Renal cortical epithelial cell (primary cell): Measurements from ENCODE around the gene MFNG. TPM values are rescaled to one million over a fixed set of nuclear protein-coding genes. Genes with fewer than 3 reads are reported as not detected.
A peak's percentile ranks its signal among the peaks of the same experiment; 100 is the strongest.
"Not testable (repeated sequence)": the region's sequence is repeated elsewhere in the genome, so short reads cannot be mapped to it uniquely, and the experiment has no call there.

Experiments used
- DNase-seq: peaks from one replicate; pipeline ENCODE4 v3.0.0-alpha.2; 2011; ENCODE audit warnings: low read depth
- total RNA-seq: library from RNA; depleted of rRNA; stranded (reverse); fragments of >200 nt; gene quantifications from 2 replicates; pipeline ENCODE4 v1.2.3, GENCODE V29; 2014

MFNG gene, protein sequence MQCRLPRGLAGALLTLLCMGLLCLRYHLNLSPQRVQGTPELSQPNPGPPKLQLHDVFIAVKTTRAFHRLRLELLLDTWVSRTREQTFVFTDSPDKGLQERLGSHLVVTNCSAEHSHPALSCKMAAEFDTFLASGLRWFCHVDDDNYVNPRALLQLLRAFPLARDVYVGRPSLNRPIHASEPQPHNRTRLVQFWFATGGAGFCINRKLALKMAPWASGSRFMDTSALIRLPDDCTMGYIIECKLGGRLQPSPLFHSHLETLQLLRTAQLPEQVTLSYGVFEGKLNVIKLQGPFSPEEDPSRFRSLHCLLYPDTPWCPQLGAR
- total RNA-seq = 1.1 and 2.6 TPM in 2 replicates

DNA sequence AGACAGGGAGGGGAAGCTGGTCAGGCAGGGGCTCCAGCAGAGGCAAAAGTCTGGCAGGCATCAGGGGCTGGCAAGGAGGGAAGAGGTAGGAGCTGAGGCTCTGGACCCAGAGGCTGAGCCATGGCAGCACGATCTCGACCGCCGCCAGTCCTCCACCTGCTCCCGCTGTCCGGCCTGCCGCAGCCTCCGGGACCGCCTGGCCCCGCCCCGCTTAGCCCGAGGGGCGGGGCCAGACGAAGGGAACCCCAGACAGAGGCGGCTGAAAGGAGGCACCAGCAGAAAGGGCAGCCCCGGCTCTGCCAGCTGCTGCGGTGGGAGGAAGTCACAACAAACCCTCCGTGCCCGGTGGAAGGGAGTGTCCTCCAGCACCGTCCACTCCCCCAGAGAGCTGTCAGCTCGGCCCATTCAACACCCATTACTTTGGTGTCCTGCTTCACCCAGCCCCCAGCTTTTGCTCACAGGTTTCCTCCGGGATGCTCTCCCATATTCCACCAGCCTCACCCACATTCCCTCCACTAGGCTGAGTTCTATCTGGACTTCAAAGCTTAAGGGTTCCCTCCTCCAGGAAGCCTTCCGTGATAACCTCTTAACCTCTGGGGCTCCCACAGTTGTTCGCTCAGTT is at the start of gene MFNG:
Gene MFNG (minus strand): TSS at position 161 of the 622 bp plus-strand sequence. CDS start 207 bp downstream, outside the sequence.
- peak; percentile 42 for DNase-seq

DNA sequence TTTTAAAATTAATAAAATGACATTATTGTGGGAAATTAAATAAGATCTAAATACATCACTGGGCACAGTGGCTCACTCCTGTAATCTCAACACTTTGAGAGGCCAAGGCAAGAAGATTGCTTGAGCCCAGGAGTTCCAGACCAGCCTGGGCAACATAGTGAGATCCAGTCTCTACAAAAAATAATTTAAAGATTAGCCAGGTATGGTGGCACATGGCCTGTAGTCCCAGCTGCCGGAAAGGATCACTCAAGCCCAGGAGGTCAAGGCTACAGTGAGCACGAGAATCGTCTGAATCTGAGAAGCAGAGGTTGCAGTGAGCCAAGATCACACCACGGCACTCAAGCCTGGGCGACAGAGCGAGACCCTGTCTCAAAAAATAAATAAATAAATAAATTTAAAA is 49.0 kb upstream of the MFNG start:
- DNase-seq = no peak

DNA sequence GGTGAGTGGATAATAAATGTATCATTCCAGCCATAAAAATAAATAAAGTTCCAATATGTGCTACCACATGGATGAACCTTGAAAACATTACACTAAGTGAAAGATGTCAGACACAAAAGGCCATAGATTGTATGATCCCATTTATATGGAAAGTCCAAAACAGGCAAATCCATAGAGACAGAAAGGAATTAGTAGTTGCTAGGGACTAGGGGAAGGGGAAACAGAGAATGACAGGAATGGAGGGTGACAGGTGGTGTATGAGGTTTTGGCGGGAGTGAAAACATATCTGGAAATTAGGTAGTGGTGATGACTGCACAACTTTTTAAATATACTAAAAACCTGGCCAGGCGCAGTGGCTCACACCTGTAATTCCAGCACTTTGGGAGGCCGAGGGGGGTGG is 48.3 kb upstream of the MFNG start:
- no peak for DNase-seq

DNA sequence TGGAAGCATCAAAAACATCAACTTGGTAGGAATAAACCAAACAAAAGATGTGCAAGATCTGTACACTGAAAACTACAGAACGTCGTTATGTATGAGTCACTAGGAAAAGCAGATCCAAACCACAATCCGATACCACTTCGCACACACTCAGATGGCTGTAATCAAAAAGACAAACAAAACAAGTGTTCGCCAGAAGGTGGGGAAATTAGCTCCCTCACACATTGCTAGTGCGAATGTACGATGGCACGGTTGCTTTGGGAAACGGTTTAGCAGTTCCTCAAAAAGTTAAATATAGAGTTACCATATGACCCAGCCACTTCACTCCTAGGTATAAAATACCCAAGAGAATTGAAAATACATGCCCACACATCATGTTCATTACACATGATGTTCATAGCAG is 47.8 kb upstream of the MFNG start:
- peak; percentile 84 for DNase-seq

DNA sequence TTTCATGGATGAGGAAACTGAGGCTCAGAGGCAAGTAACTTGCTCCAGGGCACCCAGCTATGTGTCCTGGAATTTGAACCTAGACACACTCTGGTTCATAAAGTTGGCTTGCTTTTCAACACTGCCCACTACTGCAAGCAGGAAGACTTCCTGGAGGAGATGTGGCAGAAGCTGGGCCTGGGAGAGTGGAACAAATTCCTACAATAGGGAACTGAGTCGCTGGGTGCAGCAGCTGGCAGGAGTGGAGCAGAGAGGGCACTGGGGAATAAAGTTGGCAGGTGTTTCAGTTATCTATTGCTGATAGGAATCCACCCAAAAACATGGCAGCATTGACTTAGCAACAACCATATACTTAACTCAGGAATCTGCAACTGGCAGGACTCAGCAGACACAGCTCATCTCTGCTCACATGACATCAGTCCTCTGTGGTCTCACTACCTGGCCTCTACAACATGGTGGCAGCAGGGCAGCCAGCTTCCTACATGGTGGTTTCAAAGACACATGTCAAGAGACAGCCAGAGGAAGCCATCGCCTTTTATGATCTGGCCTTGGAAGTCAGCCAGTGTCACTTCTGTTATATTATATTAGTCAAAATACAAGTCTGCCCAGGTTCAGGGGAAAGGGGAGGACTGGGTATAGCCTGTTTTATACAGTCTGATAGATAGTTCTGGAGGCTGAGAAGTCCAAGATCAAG is 43.6 kb upstream of the MFNG start:
- no peak for DNase-seq

DNA sequence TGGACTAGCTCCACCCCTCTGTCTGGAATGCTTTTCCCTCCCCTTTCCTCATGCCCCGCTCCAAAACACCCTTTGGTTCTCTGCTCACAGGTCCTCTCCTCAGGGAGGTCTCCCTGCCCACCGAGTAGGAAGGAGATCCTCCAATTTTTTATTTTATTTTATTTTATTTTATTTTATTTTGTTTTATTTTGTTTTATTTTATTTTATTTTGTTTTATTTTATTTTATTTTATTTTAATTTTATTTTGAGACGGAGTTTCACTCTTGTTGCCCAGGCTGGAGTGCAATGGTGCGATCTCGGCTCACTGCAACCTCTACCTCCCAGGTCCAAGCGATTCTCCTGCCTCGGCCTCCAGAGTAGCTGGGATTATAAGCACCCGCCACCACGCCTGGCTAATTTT is 41.8 kb upstream of the MFNG start:
- DNase-seq = not testable (repeated sequence)

DNA sequence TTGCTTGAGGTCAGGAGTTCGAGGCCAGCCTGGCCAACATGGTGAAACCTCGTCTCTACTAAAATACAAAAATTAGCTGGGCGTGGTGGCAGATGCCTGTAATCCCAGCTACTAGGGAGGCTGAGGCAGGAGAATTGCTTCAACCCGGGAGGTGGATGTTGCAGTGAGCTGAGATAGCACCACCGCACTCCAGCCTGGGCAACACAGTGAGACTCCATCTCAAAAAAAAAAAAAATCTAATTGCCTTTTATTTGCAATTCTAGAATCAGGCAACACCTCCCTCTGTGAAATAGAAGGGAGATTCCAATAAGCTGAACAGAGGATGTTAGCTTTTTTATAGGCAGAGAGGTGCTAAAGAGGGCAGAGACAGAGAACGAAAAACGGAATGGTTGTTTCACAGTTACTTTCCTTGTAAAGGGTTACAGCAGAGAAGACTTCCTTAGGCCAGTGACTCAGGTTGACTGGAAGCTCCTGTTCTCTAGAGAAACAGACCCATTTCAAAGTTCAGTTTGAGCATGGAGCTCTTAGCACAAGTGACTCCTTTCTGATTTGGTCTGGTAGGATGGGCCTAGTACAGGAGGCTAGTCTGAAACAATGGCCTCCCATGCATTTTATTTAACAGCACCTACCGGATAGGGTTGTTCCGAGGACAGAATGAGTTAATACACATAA is 41.0 kb upstream of the MFNG start:
- DNase-seq = not testable (repeated sequence)

DNA sequence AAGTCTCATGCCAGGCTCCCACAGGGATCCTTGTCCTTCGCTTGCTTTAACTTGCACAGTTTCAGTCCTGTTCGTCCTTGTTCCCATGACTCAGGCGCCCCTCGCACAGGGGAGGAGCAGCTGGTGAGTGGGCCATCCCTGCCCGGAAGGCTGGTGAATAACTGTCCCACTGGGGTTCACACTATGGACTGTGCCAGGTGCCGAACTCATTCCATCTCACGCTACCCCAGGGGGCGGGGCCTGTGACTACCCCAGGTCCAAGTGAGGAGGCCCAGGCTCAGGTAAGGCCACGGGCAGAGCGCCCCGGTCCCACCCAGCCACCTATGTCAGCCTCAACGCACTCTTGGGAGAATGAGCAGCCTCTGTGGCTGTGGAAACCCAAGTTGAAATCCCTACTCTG is 40.2 kb upstream of the MFNG start:
- DNase-seq = no peak

DNA sequence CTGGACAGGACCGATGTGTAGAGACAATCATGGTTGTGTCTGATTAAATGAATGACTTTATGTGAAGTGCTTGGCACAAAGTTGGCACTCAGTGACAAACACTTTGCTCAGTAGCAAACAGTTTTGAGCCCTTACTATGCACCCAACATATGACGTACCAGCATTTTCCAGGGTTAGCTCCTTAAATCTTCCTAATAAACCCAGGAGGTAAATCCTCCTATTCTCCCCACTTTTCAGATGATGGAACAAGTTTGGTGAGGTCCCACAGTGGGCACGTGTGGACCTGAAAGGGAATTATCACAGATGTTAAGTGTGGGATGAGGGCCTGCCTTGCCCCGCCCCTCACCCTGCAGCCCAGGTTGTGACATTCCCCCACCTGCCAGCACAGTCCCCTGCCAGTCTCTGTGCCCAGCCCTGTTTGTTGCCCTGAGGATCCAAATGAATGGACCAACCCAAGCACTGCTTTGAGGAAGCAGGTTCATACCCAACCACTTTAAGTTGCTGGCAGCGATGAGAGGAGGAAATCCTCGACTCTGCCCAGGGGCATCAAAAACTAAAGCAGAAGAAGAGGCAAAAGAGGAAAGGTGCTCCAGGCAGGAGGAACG is 39.7 kb upstream of the MFNG start:
- no peak for DNase-seq

DNA sequence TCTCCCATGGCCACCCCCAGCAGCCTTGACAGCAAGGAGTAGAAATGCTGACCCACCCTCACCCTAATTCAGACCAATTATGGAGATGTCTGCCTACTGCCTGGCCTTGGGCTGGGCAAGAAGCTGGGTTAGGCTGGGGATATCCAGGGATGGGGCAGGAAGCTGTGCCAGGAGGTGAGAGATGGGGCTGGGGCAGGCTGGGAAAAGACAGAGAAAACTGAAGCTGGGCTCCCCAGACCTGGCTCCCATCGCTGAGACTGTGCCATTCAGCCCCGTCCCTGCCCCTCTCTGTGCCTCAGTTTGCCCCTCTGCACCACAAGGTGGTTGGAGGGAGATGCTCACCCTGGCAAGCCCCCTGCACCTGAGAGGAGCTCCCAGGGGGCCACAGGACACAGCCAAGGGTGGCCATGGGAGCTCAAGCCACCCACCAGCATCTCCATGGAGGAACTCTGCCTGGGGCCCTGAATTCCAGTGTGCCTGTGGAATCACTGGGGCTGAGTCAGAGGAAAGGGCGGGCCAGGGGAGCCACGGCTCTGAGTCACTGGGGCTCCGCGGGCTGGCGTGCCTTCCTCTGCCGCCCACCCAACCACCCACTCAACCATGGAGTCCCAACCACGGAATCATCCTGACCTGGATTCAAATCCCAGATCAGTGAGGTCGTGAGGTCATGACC is 39.0 kb upstream of the MFNG start:
- DNase-seq = peak; percentile 76

DNA sequence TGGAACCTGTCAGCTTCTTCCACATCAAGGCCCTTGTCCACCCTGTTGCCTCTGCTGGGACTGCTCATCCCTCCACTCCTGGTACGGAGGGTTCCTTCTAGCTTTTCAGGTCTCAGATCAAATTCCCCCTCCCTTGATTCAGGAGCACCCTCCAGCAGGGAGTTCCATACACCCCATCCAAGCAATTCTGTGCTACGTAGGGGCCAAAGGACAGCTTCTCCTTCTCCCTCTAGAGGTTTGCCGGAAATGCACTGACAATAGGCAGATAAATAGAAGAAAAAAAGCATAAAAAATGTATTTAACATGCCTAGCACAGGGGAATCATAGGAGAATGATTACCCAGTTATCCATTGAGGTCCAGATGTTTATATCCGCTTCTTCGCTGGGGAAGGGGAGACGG is 36.3 kb upstream of the MFNG start:
- no peak for DNase-seq

DNA sequence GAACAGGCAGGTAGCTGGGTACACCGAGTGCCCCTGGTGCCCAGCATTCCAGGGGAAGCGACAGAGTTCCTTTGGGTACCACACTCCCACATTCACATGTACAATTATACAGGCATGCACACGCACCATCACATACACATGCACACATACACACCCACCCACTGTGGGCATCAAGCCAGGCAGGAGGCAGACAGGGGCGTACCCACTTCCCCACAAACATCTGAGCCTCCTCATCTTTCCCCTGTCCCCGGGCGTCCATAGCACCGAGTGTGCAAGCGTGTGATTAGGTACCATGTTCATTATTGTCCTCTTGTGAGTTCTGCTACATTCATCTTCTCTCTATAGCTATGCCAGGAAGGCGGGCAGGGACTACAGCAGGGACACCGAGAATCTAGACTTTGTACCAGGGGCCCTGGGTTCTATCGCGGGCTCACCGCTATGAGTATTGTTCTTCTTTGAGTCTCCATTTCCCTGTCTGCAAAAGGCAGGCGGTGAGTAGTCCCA is 35.1 kb upstream of the MFNG start:
- DNase-seq = no peak

DNA sequence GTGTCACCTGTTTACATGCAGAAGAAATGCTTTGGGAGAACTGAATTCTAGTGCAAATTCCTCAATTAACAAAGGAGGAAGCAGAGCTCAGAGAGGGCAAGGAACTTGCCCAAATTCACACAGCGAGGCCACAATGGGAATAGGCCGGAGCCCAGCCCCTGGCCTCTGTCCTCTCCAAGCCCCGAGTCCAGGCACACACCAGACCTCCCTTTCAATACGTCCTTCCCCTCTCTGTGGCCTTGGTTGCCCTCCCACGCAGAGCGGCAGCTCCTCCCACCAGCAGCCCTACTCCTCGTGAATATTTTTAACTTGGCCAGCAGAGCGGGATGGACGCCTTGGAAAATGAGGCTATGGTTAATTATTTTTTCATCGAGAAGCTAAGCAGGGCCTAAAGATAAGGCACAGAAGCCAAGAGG is 34.6 kb upstream of the MFNG start:
- no peak for DNase-seq

DNA sequence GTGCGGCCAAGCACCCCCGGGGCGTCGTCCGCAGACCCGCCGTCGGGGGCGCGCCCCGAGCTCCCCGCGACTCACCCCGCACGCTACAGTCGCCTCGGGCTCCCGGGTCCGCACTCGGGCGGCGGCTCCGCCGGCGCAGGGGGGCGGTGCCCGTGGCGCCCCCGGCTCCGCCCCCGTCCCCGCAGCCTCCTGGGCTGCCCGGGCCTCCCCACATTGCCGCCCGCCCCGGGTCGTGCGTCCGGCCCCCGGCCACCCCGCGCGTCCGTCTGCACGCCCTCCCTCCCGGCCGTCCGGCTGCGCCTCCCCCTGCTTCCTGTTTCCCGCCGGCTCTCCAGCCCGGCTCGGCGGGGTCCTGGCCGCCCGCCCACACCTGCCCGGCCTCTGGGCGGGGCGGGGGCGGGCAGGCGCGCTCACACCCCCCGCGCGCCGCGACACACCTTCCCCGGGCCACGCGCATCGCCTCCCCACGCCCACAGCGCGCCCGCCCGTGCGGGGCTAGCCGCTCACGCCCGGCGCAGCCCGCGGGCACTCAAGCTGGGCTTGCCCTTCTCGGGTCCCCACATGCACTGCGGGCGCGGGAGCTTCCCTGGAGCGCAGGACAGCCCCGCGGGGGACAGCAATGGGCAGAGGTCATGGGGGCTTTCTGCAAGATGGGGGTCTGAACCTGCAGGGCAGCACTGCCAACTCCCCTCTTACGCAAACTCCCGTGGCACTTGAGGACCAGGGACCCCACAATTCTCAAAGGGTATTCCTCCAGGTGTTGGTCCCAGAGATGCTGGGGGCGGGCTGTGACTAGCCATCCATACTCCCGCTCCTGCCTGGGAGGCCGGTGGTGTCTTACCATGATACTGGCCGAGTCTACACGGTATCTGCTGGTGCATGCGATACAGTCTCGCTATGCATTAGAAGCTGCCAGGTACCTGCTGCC is 33.3 kb upstream of the MFNG start, which contains the start of gene CARD10:
Gene CARD10 (minus strand): TSS at position 148 of the 928 bp plus-strand sequence. CDS start 215 bp downstream, outside the sequence.
- no peak for DNase-seq

DNA sequence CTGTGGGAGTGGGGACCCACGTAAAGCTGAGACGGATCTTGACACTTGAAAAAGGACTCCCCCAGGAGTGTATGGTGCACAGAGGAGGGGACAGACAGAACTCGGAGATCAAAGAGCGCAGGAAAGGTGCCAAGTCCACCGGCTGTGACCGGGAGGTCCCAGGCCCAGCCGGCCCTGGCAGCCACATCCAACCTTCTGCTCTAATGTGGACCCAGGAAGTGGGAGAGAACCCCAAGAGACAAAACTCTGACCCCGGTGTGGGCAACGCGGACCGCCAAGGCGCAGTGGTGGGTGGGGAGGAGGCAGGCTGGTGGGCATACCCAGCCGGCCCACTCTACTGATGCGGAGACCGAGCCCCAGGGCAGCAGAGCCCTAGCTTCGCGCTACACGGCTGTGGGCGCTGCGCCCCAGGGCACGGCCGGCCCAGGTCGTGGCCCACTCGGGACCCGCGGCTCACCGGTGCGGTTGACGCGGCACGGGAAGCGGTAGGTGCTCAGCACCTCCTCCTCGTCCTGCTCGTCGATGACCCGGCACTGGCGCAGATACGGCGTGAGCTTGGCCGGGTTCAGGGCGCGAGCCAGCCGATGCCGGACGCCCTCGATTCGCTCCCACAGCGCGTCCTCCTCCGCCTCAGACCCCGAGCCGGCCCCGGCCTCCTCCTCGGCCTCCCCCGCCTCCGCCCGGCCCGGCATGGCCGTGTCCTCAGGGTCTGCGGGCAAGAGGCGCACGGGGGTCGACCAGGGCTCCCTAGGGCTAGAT is 32.5 kb upstream of the MFNG start:
- no peak for DNase-seq

DNA sequence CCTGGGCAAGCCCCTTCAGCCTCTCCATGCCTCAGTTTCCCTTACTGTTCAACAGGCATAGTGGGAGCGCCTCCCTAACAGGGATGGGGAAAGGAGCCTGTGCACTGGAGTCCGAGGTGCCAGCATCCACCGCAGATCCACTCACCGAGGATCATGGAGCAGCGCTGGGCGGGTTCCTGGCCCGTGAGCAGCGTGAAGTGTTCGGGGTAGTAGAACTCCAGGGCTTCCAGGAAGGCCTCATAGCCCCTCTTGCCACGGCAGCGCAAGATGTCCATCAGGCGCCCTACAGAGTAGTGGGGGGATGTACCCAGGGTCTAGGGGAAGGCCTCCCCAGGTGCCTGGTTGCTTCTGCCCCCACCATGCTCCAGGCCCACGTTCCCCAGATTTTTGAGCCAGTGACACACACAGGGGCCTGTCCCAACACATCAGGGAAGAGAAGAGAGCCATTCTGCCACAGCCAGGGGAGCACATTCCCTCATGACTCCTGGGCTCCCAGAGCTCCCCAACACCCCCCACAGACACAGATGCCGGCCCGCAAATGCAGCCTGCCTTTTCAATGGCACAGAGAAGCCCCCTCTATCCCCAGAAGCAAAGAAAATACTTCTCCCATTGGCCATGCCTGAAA is 31.8 kb upstream of the MFNG start:
- no peak for DNase-seq

DNA sequence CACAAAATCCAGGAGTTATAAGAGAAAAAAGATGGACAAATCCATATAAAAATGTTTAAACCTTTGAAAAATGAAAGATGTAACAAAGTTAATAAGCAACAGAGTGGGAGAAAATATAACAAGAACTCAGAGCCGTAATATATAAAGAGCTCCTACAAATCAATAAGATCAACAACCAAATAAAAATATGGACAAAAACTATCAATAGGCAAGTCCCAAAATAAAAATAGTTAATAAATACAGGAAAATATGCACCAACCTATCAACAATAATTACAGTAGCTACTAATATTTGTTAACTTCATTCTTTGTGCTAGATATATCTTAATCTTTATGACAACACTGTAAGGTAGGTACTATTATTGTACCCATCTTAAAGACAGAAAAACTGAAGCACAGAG is 30.3 kb upstream of the MFNG start:
- no peak for DNase-seq

DNA sequence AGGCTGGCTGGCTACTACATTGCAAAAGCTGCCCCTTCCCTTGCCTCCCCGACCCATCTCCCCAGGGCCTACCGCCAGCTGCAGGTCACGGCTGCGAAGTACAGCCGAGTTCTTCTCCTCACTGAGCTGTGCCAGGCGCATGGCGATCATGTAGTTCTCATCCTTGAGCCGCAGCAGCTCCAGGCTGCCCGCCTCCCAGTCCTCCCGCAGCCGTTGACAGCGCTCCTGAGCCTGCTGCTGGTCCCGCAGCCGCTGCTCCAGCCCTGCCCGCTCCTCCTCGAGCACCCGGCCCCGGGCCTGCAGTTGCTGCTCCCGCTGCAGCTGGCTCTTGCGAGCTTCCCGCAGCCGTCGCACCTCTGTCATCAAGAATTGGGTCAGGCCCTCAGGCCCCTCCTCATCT is 29.7 kb upstream of the MFNG start:
- no peak for DNase-seq
